ENCODE results near the gene DAG1. TPM values are rescaled to one million over a fixed set of nuclear protein-coding genes. Genes with fewer than 3 reads are reported as not detected.

DAG1 gene
- total and polyA plus RNA-seq, 2 experiments from 2014 or later: 104 to 185 TPM

GRCh38 chr3:49498648-49499047 is 28.6 kb downstream of the DAG1 start:
- TF ChIP-seq, protein P1, sequence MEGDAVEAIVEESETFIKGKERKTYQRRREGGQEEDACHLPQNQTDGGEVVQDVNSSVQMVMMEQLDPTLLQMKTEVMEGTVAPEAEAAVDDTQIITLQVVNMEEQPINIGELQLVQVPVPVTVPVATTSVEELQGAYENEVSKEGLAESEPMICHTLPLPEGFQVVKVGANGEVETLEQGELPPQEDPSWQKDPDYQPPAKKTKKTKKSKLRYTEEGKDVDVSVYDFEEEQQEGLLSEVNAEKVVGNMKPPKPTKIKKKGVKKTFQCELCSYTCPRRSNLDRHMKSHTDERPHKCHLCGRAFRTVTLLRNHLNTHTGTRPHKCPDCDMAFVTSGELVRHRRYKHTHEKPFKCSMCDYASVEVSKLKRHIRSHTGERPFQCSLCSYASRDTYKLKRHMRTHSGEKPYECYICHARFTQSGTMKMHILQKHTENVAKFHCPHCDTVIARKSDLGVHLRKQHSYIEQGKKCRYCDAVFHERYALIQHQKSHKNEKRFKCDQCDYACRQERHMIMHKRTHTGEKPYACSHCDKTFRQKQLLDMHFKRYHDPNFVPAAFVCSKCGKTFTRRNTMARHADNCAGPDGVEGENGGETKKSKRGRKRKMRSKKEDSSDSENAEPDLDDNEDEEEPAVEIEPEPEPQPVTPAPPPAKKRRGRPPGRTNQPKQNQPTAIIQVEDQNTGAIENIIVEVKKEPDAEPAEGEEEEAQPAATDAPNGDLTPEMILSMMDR (IDR thresholded peaks at IDR 0.05; ENCODE audit: low read depth, low read length): no peak
- Histone ChIP-seq H3K27me3 (no peaks in the 10 kb centered on the region), H3K36me3 (peaks cover 2% of the 10 kb centered on the region), H3K4me3 (no peak overlapping the region), H3K9me3 (ENCODE audit: low read depth) (no peaks in the 10 kb centered on the region), H3K4me1 (ENCODE audit: low read depth) (peaks cover 9% of the 10 kb centered on the region), H3K27ac (no peak overlapping the region)
- DNase-seq (ENCODE audit: low read depth in 1 of 2, low spot score in 1 of 2): no peak

GRCh38 chr3:49500205-49500731 is 30.2 kb downstream of the DAG1 start:
- Histone ChIP-seq H3K9me3 (ENCODE audit: low read depth) (no peaks in the 10 kb centered on the region), H3K27ac (peak overlapping the region; percentile 64), H3K4me3 (no peak overlapping the region), H3K36me3 (no peaks in the 10 kb centered on the region), H3K4me1 (ENCODE audit: low read depth) (peaks cover 9% of the 10 kb centered on the region), H3K27me3 (no peaks in the 10 kb centered on the region)
- DNase-seq (ENCODE audit: low read depth in 1 of 2, low spot score in 1 of 2): no peak
- TF ChIP-seq, protein P1 (IDR thresholded peaks at IDR 0.05; ENCODE audit: low read depth, low read length): no peak

DNA sequence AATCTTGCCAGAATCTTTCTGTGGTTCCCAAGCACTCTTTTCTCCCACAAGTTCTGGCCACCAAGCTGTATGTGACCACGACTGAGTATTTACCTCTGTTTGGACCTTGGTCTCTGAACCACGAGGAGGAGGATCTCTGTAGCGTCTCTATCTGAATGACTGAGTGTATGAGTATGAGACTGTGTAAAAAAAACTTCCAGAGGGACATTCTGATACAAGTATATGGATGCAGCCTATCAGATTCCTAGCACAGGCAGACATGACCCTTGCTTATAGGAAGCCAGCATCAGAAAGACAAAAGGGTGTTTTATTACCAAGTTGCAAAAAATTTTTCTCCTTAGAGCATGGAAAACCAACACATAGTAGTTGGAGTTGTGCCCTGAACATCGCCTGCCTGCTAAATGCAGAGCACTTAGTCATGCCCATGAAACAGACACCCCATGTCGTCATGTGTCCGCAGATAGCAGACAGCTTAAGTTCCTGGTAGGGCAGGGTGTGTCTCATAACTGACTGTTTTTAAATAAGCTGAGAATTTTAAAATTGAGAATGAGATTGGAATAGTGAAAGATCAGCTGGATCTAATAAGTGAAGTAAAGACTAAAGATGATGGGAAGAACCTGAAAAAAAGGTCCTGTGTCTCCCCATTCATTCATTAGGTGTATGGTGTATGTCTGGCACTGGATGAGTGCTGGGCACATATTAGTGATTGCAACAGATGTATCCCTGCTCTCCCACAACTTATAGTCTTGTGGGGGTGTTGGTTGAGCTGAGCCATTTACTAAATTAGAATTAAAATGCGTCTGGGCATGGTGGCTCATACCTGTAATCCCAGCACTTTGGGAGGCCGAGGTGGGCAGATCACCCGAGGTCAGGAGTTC is 30.9 kb downstream of the DAG1 start:
- H3K27me3 ChIP-seq: no peaks in the 10 kb centered on the region
- peak in 1 of 2 donors; percentile 96 for DNase-seq (ENCODE audit: low read depth in 1 of 2, low spot score in 1 of 2)
- TF ChIP-seq, protein P1 (IDR thresholded peaks at IDR 0.05; ENCODE audit: low read depth, low read length): no peak
- peak overlapping the region; percentile 64 for H3K27ac ChIP-seq
- H3K9me3 ChIP-seq (ENCODE audit: low read depth): no peaks in the 10 kb centered on the region
- no peak overlapping the region for H3K4me3 ChIP-seq
- H3K36me3 ChIP-seq: no peaks in the 10 kb centered on the region
- H3K4me1 ChIP-seq (ENCODE audit: low read depth): peaks cover 9% of the 10 kb centered on the region

- TF ChIP-seq, protein P1 (IDR thresholded peaks at IDR 0.05; ENCODE audit: low read depth, low read length): no peak
- no peak for DNase-seq (ENCODE audit: low read depth in 1 of 2, low spot score in 1 of 2)
- Histone ChIP-seq H3K4me1 (ENCODE audit: low read depth) (peaks cover 9% of the 10 kb centered on the region), H3K27me3 (no peaks in the 10 kb centered on the region), H3K9me3 (ENCODE audit: low read depth) (no peaks in the 10 kb centered on the region), H3K27ac (no peak overlapping the region), H3K4me3 (no peak overlapping the region), H3K36me3 (no peaks in the 10 kb centered on the region)
These were observed 31.8 kb downstream of the DAG1 start for GRCh38 chr3:49501842-49502241.

- no peak overlapping the region for H3K4me3 ChIP-seq
- H3K36me3 ChIP-seq: peaks cover 14% of the 10 kb centered on the region
- H3K27ac ChIP-seq: no peak overlapping the region
- no peaks in the 10 kb centered on the region for H3K27me3 ChIP-seq
- TF ChIP-seq, protein P1 (IDR thresholded peaks at IDR 0.05; ENCODE audit: low read depth, low read length): no peak
- H3K9me3 ChIP-seq (ENCODE audit: low read depth): no peaks in the 10 kb centered on the region
- H3K4me1 ChIP-seq (ENCODE audit: low read depth): no peaks in the 10 kb centered on the region
- no peak for DNase-seq (ENCODE audit: low read depth in 1 of 2, low spot score in 1 of 2)
These were observed 36.8 kb downstream of the DAG1 start for GRCh38 chr3:49506906-49507305.

Measured in cardiac muscle cell (in vitro differentiated cells and primary cell).